ENCODE measurements around the gene IL36A.

The IL36A gene

GRCh38 chr2:113039719-113040118 is 34.5 kb downstream of the IL36A start:
- no peak overlapping the region for H2AFZ ChIP-seq (ENCODE audit: low read depth, low read length)
- peaks cover 10% of the 10 kb centered on the region for H3K27me3 ChIP-seq (ENCODE audit: insufficient read depth, low read length, poor library complexity)
- no peak overlapping the region for H3K4me3 ChIP-seq (ENCODE audit: low read depth in 1 of 2, low read length in 2 of 2)
- H3K9me3 ChIP-seq (ENCODE audit: insufficient read depth, low read length, severe bottlenecking), result no peaks in the 10 kb centered on the region
- H3K4me2 ChIP-seq (ENCODE audit: insufficient read depth, low read length), result no peak overlapping the region
- ATAC-seq (ENCODE audit: insufficient read depth, low read depth) (no peak), DNase-seq (no peak)
- H3K4me1 ChIP-seq (ENCODE audit: insufficient read depth, low read length), result no peaks in the 10 kb centered on the region
- no peaks in the 10 kb centered on the region for H3K36me3 ChIP-seq (ENCODE audit: insufficient read depth, low read length)
- H3K79me2 ChIP-seq (ENCODE audit: insufficient read depth, low read length), result no peaks in the 10 kb centered on the region
- no peaks in the 10 kb centered on the region for H4K20me1 ChIP-seq (ENCODE audit: insufficient read depth, low read length)
- no peak for TF ChIP-seq CTCF (IDR thresholded peaks at IDR 0.05; ENCODE audit: borderline replicate concordance, extremely low read depth, low read length, poor library complexity, severe bottlenecking)
- no peak for TF ChIP-seq EZH2 (IDR thresholded peaks at IDR 0.05; ENCODE audit: borderline replicate concordance, low read depth, low read length, severe bottlenecking)
- no peak overlapping the region for H3K9ac ChIP-seq (ENCODE audit: low read depth, low read length)
- H3K27ac ChIP-seq (ENCODE audit: low read length), result no peak overlapping the region

GRCh38 chr2:113041871-113042270 is 36.6 kb downstream of the IL36A start:
- Histone ChIP-seq H3K79me2 (ENCODE audit: insufficient read depth, low read length) (no peaks in the 10 kb centered on the region), H3K27ac (ENCODE audit: low read length) (no peak overlapping the region), H3K4me3 (ENCODE audit: low read depth in 1 of 2, low read length in 2 of 2) (no peak overlapping the region), H4K20me1 (ENCODE audit: insufficient read depth, low read length) (no peaks in the 10 kb centered on the region), H3K4me1 (ENCODE audit: insufficient read depth, low read length) (no peaks in the 10 kb centered on the region), H3K9ac (ENCODE audit: low read depth, low read length) (no peak overlapping the region), H2AFZ (ENCODE audit: low read depth, low read length) (no peak overlapping the region), H3K36me3 (ENCODE audit: insufficient read depth, low read length) (no peaks in the 10 kb centered on the region), H3K4me2 (ENCODE audit: insufficient read depth, low read length) (no peak overlapping the region), H3K9me3 (ENCODE audit: insufficient read depth, low read length, severe bottlenecking) (no peaks in the 10 kb centered on the region), H3K27me3 (ENCODE audit: insufficient read depth, low read length, poor library complexity) (peaks cover 9% of the 10 kb centered on the region)
- DNase-seq, result no peak
- ATAC-seq (ENCODE audit: insufficient read depth, low read depth), result no peak
- no peak for TF ChIP-seq EZH2 (IDR thresholded peaks at IDR 0.05; ENCODE audit: borderline replicate concordance, low read depth, low read length, severe bottlenecking)
- TF ChIP-seq CTCF (IDR thresholded peaks at IDR 0.05; ENCODE audit: borderline replicate concordance, extremely low read depth, low read length, poor library complexity, severe bottlenecking), result no peak

- no peak overlapping the region for H3K9ac ChIP-seq (ENCODE audit: low read depth, low read length)
- no peak for TF ChIP-seq EZH2 (IDR thresholded peaks at IDR 0.05; ENCODE audit: borderline replicate concordance, low read depth, low read length, severe bottlenecking)
- no peak for TF ChIP-seq CTCF (IDR thresholded peaks at IDR 0.05; ENCODE audit: borderline replicate concordance, extremely low read depth, low read length, poor library complexity, severe bottlenecking)
- no peaks in the 10 kb centered on the region for H4K20me1 ChIP-seq (ENCODE audit: insufficient read depth, low read length)
- no peak for ATAC-seq (ENCODE audit: insufficient read depth, low read depth)
- H3K4me1 ChIP-seq (ENCODE audit: insufficient read depth, low read length), result no peaks in the 10 kb centered on the region
- no peak for DNase-seq
- no peak overlapping the region for H2AFZ ChIP-seq (ENCODE audit: low read depth, low read length)
- H3K4me2 ChIP-seq (ENCODE audit: insufficient read depth, low read length), result no peak overlapping the region
- no peaks in the 10 kb centered on the region for H3K9me3 ChIP-seq (ENCODE audit: insufficient read depth, low read length, severe bottlenecking)
- H3K27ac ChIP-seq (ENCODE audit: low read length), result no peak overlapping the region
- H3K79me2 ChIP-seq (ENCODE audit: insufficient read depth, low read length), result no peaks in the 10 kb centered on the region
- no peaks in the 10 kb centered on the region for H3K27me3 ChIP-seq (ENCODE audit: insufficient read depth, low read length, poor library complexity)
- no peak overlapping the region for H3K4me3 ChIP-seq (ENCODE audit: low read depth in 1 of 2, low read length in 2 of 2)
- H3K36me3 ChIP-seq (ENCODE audit: insufficient read depth, low read length), result no peaks in the 10 kb centered on the region
Measured at GRCh38 chr2:113046465-113046864, 41.2 kb downstream of the IL36A start.

Data from DND-41 (cell line).